Measurements from ENCODE around the gene PGGT1B.

PGGT1B gene

DNA sequence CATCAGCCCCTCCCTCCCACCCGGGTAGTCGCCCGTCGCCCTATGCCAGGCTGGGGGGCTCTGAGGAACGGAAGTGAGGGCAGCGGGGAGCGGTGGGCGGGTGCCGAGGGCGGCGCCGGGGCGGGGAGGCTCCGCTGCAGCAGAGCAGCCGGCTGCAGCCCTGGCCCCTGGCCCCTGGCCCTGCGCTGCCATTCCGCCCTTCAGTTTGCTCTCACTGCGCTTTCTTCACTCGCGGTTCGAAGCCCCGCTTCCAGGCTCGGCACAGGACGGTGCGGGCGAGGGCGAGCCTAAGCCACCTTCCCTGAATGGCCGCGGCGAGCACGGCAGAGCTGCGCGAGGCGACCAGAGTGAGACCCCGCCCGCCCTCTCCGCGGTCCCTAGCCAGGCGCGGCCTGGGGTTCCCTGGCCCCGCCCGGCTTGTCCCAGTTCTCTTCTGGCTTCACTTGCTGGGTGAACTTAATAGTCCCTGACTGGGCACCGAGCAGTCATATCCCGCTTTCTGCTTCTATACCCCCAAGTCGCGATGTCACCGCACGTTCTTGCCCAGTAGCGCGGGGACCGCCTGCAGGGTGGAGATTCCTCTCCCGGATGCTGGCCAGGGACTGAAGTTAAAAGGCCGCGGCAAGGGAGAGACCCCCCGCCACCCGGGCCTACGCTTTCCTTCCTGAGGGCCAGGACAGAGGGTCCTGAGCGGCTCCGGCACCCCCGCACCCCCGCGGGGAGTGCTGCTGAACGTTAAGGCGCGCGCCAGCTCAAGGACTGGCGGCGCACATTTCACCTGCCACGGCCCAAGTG lies 92.3 kb downstream of the PGGT1B start:
- ChIA-PET POLR2A (interaction anchor here (0.6 to 1.7 kb wide), 5 partner anchors 9 to 92 kb away, joined by 3 to 6 read pairs (median 4); partner anchors contain the start of gene PGGT1B), CTCF (no interaction called here)
- DNase-seq (ENCODE audit: extremely low spot score): peak; percentile 53
- peak; percentile 67 for TF ChIP-seq SP1 (IDR thresholded peaks at IDR 0.05)
- peak; percentile 63; the same call in 1 of the 2 replicates for TF ChIP-seq L3MBTL2 (conservative IDR thresholded peaks at IDR 0.05)
- TF ChIP-seq FOXK2 (IDR thresholded peaks at IDR 0.05): no peak

DNA sequence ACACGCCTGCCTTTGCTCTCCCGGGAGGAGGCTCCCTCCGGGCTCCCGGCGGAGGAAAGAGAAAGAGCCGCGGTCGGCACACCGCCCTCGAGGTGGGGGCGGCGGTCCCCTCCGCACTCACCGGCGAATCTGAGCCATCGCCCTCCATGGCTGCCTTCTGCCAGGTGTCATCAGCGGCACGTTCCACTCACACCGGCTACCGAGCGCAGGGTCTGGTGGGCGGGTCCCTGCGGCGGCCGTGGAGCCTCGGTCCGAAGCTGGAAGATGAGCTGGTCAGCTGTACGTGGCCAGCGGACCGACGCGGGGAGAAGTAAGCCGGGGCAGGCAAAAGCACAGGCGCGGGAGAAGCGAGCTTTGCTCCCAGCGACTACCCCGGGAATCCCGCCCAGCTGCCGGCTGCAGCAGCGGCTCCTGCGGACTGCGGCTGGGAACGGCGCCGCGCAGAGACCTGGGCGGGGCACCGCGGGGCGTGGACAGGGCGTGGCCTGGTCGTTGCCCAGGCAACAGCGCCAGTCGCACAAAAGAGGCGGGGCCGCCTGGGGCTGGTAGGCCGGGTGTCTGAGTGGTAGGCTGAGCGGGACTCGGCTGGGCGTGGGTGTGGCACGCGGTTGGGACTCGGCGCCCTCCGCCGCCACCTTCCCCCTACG lies 93.1 kb downstream of the PGGT1B start, which contains the start of gene TRIM36:
Gene TRIM36 (minus strand): TSS at position 422 of the 647 bp plus-strand sequence. CDS start 274 bp downstream, at position 148.
- ChIA-PET CTCF (no interaction called here), POLR2A (interaction anchor here (0.6 to 1.7 kb wide), 4 partner anchors 10 to 93 kb away, joined by 3 to 6 read pairs (median 4); partner anchors contain the start of gene PGGT1B)
- DNase-seq (ENCODE audit: extremely low spot score): peak; percentile 96
- no peak for TF ChIP-seq SUZ12 (IDR thresholded peaks at IDR 0.05)
- no peak for TF ChIP-seq LEF1 (IDR thresholded peaks at IDR 0.05; ENCODE audit: borderline replicate concordance)
- TF ChIP-seq FOXA1 (IDR thresholded peaks at IDR 0.05): no peak
- TF ChIP-seq, protein P1, sequence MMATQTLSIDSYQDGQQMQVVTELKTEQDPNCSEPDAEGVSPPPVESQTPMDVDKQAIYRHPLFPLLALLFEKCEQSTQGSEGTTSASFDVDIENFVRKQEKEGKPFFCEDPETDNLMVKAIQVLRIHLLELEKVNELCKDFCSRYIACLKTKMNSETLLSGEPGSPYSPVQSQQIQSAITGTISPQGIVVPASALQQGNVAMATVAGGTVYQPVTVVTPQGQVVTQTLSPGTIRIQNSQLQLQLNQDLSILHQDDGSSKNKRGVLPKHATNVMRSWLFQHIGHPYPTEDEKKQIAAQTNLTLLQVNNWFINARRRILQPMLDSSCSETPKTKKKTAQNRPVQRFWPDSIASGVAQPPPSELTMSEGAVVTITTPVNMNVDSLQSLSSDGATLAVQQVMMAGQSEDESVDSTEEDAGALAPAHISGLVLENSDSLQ (IDR thresholded peaks at IDR 0.05): peak; percentile 69; the same call in 1 of the 2 replicates
- peak; percentile 86; the same call in 1 of the 2 replicates for TF ChIP-seq SP1 (IDR thresholded peaks at IDR 0.05)
- TF ChIP-seq ELF4 (IDR thresholded peaks at IDR 0.05): no peak
- TF ChIP-seq L3MBTL2 (conservative IDR thresholded peaks at IDR 0.05): peak; percentile 82

DNA sequence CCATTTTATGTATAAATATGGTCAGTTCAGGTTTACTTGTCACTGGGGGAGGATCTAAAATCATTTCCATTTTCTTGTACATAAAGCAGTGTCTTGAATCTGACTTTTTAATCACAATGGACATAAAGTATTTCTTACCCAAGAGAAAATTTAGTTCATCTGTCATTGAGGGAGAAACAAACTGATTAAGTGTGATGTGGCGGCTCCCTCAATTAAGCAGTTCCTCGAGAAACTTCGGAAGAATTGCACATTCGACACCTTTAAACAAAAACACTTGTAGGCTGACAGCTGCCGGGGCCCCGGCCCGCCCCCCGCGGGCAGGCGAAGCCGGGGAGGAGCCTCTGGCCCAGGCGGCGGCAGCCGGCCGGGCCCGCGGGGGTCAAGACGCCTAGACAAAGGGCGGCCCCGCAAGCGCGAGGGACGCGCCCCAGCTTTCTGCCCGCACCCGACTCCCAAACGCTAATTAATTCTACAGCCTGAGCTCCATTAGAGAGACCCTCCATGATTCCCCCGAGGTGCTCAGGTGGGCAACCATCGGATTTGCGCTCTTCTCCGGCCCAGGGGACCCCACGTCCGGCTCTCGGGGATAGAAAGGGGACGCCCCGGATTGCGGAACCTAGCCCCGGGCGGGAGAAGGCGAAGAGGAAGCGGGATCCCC lies 93.7 kb downstream of the PGGT1B start:
- TF ChIP-seq HDGF (IDR thresholded peaks at IDR 0.05; ENCODE audit: borderline replicate concordance): no peak
- TF ChIP-seq L3MBTL2 (conservative IDR thresholded peaks at IDR 0.05): no peak
- ChIA-PET POLR2A (interaction anchor here (1.0 to 1.7 kb wide), 2 partner anchors 11 to 68 kb away, joined by 5 to 6 read pairs; no protein-coding TSS in a partner anchor), CTCF (no interaction called here)
- peak; percentile 37 for DNase-seq (ENCODE audit: extremely low spot score)

DNA sequence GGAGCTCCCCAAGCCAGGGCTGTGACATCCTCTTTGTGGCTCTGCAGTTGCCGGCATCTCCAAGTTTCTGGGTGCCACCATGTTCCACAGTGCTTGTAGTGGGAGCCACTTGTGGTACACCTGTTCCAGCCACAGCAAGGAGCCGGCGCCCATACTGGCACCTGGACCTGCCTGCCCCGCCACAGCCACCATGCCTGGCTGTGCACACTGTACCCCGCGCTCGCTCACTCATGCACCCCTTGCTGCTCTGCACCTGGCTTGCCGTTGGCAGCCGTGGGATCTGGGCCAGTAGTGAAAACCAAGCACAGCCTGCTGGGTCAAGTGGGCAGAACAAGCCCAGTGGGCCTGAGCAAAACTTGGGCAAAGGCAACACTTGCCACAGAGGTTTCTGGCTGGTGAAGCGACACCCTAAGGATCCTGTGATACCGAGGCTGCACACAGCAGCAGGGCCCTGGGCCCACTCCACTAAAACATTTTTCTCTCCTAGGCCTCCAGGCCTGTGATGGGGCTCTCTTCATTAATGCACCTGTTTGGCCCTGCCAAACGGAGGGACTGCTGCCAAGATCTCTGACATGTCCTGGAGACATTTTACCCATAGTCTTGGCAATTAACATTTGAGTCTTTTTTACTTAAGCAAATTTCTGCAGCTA lies 95.8 kb downstream of the PGGT1B start:
- POLR2A ChIA-PET: no interaction called here
- CTCF ChIA-PET: no interaction called here
- no peak for DNase-seq (ENCODE audit: extremely low spot score)
- TF ChIP-seq HDGF (IDR thresholded peaks at IDR 0.05; ENCODE audit: borderline replicate concordance): no peak
- no peak for TF ChIP-seq TARDBP (IDR thresholded peaks at IDR 0.05)
- TF ChIP-seq LEF1 (IDR thresholded peaks at IDR 0.05; ENCODE audit: borderline replicate concordance): no peak
- no peak for TF ChIP-seq ELF4 (IDR thresholded peaks at IDR 0.05)

DNA sequence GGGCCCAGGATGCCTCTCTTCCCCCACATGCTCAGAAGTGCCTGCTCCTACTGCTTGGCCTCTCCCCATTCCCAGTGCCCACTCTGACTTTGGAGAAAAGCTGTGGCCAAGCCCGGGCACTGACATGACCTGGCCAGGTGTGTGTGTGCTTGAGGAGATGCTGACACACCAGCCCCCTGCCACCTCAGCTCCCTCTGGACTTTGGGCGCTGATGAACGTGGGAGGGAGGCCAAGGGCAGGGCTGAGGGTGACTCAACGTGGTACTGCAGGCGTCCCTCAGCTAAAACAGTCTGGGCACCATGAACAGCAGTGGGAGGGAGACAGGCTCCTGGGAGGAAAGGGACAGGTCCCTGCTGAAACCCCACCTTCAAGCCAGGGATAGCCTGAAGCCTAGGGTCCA lies 96.9 kb downstream of the PGGT1B start:
- DNase-seq (ENCODE audit: extremely low spot score): no peak
- TF ChIP-seq, protein P1 (IDR thresholded peaks at IDR 0.05): no peak
- TF ChIP-seq NFRKB (IDR thresholded peaks at IDR 0.05) (no peak), ZNF384 (IDR thresholded peaks at IDR 0.05) (no peak), L3MBTL2 (conservative IDR thresholded peaks at IDR 0.05) (no peak), FOXM1 (IDR thresholded peaks at IDR 0.05; ENCODE audit: borderline replicate concordance) (no peak), TARDBP (IDR thresholded peaks at IDR 0.05) (no peak), SUZ12 (IDR thresholded peaks at IDR 0.05) (no peak), HDGF (IDR thresholded peaks at IDR 0.05; ENCODE audit: borderline replicate concordance) (no peak), BHLHE40 (IDR thresholded peaks at IDR 0.05; ENCODE audit: borderline replicate concordance) (no peak), SP1 (IDR thresholded peaks at IDR 0.05) (no peak), CTBP1 (IDR thresholded peaks at IDR 0.05; ENCODE audit: borderline replicate concordance) (no peak), ELF4 (IDR thresholded peaks at IDR 0.05) (no peak), LEF1 (IDR thresholded peaks at IDR 0.05; ENCODE audit: borderline replicate concordance) (no peak), FOXK2 (IDR thresholded peaks at IDR 0.05) (no peak)
- CTCF ChIA-PET: no interaction called here
- POLR2A ChIA-PET: no interaction called here

DNA sequence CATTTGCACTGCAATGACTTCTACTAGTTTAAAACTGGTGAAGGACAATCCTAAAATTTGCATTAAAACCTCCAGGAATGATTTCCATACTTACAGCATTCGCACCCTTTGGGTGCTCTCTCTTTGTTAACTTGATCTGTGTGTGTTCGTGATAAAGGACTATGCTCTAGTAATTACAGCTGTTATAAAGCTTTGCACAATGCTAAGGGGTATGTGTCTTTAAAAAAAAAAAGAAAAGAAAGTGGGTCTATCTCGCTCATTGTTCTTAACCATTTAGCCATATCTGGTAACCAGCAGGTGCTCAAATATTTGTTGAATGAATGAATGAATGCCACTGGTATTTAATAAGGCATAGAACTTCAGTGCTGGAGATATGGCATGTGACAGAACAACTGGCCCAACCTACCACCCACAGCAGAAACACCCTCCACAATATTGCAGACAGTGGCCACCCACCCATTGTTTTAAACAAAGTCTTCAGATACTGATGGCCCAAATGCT lies 101.7 kb downstream of the PGGT1B start:
- CTCF ChIA-PET: no interaction called here
- POLR2A ChIA-PET: no interaction called here
- no peak for DNase-seq (ENCODE audit: extremely low spot score)
- TF ChIP-seq FOXK2 (IDR thresholded peaks at IDR 0.05) (no peak), ARNT (IDR thresholded peaks at IDR 0.05) (no peak)

Measured in HEK293T (cell line).